ENCODE measurements around the gene SH3PXD2B.
A peak's percentile ranks its signal among the peaks of the same experiment; 100 is the strongest.
"Not testable (repeated sequence)": the region's sequence is repeated elsewhere in the genome, so short reads cannot be mapped to it uniquely, and the experiment has no call there.

SH3PXD2B gene

DNA sequence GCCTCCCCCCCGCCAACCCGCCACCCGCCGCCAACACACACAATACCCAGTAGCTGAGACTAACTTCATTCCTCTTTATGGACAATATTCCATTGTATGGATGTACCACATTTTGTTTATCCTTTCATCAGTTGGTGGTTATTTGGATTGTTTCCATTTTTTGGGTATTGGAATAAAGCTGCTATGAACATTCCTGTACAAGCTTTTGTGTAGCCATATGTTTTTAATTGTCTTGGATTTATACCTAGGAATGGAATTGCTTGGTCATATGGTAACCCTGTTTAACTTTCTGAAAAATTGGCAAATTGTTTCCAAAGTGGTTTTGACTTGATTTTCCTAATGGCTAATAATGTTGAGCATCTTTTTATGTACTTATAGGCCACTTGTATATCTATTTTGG is 165.9 kb downstream of the SH3PXD2B start:
- DNase-seq = no peak

DNA sequence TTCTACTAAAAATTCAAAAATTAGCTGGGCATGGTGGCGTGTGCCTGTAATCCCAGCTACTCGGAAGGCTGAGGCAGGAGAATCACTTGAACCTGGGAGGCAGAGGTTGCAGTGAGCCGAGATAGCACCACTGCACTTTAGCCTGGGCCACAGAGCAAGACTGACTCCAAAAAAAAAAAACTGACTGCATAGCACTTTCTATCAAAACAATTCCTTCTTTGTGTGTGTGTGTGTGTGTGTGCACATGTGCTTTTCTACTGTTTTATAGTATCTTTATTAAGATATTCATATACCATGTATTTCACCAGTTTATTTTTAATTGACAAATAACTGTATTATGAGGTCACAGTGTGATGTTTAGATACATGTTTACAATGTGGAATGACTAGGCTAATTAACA is 167.2 kb downstream of the SH3PXD2B start:
- not testable (repeated sequence) for DNase-seq

DNA sequence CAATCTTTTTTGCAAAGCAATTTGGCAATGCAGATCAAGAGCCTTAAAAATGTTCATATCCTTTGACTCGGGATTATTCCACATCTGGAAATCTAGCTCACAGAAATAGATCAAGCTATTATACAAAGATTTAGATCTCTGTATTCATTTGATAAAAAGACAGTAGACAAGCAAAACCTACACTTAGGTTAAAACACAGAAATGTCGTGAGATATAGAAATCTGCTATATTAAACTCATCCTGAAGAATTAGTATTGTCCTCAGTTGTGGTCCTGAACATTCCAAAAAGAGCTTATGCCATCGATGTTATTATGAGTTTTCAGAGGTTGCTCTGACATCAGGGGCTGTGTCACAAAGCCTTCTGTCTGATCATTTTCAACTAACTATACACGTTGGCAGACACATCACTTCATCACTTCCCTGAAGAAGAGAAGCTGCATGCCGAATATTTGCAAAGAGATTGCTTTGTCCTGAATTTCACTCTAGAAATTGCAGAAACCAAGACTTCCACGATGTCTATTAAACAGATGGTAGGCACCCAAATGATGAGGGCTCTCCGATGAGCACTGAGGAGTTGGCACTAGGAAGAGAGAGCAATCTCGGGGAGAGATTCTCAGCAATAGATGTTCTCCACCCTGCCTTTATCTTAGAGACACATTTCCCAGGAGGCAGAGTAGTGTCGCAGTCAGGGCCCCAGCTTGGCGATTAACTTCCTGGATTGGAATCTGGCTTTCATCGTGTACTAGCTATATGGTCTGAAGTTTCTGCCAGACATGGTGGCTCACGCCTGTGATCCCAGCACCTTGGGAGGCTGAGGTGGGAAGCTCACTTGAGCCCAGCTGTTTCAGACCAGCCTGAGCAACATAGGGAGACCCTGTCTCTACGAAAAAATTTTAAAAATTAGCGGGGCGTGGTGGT is 168.8 kb downstream of the SH3PXD2B start:
- DNase-seq = no peak

DNA sequence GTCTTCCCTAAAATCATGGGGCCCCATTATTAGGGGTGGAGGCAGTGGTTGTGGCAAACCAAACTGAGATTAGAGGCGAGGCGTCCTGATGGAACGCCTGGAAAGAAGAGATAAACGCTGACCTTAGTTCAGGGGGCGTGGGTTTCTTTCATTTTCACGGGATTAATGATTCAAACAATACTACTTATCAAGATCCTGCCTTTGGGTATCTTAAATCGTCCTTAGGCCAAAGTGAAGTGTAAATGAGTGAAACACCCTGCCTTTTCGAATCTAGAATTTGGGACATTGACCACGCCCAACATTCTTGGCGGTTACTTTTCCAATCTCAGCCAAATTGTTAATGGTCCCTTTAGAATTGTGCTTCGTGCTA is 169.7 kb downstream of the SH3PXD2B start:
- DNase-seq = no peak

DNA sequence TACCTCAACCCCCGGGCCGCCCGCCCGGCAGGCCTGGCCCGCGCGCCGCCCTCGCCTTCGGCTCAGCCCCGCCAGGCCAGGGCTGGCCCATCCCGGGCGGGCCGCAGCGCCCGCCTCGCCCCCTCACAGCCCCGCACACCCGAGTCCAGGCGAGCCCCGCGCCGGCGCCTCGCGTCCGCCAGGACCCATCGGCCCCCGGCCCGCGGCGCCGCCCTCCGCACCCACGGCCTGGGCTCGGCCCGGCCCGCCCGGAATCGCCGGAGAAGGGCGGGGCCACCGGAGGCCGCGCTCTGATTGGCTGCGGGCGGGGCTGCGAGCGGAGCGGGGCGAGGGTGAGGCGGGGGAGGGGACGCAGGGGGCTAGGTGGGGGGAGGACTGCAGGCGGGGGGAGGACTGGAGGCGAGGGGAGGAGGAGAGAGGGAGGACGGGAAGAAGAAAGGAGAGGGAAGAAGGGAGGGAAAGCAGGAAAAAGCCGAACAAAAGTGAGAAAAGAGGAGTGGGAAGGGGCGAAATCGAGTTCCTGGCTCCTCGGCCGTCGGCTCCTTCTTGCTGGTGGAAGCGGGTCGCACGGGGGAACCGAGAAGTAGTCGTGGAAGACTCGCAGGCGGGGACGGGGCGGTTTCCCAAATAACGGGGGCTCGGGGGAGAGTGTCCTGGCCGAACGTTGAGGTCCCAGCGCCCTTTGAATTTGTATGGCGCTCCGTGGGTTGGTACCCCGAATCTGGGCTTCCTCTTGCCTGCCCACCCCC is 170.3 kb downstream of the SH3PXD2B start:
- DNase-seq = peak; percentile 82

DNA sequence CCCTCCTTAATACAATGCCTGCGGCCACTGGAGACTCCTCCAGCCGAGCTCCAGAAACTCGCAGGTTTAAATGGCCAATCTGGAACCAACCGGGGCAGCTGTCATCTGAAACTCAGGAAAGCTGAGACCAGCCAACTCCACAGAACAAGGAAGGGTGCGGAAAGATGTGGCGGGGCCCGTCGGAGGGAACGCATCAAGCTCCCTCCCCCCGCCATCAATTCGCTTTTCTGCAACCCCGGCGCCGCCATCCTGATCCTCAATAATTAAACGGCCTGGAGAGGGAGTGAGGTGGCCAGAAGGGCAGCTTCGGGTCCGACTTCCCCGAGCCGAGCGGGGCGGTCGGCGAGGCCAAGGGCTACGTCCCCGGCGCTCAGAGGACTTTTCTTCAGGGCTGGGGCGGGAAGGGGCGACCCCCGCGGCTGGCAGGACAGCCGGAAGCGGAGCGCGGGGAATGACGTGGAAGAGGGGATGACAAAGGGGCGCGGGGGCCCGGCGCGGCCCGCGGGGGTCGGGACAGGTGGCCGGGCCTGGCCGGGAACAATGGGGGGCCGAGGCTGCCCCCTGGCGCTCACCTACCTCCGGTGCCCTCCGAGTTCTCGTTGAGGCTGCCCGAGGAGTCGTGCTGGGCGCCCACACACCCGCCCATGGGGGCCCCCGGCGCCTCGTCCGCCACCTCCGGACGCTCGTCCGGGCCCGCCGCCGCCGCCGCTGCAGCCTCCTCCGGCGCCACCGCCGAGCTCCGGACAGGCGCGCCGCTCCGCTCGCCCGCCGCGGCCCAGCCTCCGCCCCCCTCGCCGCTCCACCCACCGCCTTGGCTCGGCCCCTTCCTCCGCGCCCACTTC is 171.1 kb downstream of the SH3PXD2B start, which contains the start of gene UBTD2:
Gene UBTD2 (minus strand): TSS at position 745 of the 842 bp plus-strand sequence. CDS start 99 bp downstream, at position 646.
- DNase-seq = no peak

DNA sequence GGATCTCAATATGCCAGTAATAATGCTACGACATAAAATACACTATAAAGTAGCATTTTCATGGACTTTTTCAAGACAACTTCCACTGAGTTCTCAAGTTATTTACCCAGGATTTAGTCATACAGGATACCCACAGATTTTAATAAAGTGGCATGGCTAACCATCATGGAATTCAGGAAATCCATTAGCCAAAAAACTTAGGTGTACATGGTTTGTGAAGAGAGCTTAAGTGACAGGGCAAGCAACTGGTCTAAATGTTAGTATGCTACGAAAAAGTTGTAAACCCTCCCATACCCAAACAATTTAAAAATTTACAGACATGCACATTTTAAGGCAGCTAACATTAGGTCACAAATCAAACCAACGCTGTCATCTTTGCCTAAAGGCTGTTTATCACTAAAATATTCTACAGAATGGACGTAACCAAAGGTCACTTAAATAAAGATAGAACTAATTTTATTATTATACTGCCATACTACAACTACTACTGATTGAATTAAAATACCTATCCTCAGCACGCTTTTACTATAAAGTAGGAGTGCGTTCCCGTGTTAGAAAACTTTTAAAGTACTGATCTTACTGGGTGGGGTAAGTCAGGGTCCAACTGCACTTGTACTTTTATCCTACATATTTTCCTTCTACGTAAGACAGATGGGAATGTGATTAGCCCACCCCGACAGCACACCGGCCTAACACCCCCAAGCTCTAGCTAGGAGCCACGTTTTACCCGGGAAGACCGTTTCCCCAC is 171.9 kb downstream of the SH3PXD2B start:
- no peak for DNase-seq

DNA sequence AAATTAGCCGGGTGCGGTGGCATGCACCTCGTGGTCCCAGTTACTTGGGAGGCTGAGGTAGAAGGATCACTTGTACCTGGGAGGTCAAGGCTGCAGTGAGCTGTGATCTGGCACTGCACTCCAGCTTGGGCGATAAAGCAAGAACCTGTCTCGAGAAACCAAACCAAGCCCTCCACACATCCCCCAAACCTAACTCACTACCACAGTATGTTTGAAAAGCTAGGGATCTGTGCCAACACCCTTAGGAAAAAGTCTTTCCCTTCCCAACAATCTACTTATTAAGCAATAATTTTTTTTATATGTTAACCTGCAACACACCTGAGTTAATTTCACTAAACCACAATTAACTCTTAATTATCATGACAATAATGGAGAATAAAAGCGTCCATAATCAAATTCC is 173.0 kb downstream of the SH3PXD2B start:
- no peak for DNase-seq

DNA sequence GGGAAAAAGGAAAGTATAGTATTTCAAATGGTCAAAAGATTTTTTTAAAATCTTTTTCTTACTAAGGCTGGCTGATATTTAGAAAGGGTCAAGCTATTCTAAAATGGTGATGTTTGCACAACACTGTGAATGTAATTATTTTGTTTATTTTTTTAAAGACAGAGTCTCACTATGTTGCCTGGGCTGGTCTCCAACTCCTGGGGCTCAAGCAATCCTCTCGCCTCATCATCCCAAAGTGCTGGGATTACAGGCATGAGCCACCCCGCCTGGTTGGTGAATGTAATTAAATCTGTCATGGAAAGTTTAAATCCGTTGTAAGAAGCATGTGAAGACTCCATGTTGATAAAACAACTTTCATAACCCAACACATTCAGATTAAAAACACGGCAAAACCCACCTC is 173.4 kb downstream of the SH3PXD2B start:
- no peak for DNase-seq

DNA sequence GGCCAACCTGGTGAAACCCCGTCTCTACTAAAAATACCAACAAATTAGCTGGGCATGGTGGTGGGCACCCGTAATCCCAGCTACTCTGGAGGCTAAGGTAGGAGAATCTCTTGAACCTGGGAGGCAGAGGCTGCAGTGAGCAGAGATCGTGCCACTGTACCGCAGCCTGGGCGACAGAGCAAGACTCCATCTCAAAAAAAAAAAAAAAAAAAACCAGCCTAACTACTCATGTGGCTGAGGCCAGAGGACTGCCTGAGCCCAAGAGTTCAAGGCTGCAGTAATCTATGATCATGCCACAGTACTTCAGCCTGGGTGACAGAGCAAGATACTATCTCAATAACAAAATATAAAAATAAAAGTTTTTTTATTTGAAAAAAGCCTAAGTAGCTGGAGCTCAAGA is 174.0 kb downstream of the SH3PXD2B start:
- no peak for DNase-seq

DNA sequence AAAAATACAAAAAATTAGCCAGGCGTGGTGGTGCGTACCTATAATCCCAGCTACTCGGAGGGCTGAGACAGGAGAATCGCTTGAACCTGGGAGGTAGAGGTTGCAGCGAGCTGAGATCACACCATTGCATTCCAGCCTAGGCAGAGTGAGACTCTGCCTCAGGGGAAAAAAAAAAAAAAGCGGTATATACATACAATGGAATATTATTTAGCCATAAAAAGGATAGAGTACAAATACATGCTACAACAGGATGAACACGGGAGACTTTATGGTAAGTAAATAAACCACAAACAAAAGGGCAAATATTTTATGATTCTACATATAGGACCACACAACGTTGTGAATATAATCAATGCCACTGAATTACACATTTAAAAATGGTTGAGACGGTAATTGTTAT is 176.0 kb downstream of the SH3PXD2B start:
- no peak for DNase-seq

DNA sequence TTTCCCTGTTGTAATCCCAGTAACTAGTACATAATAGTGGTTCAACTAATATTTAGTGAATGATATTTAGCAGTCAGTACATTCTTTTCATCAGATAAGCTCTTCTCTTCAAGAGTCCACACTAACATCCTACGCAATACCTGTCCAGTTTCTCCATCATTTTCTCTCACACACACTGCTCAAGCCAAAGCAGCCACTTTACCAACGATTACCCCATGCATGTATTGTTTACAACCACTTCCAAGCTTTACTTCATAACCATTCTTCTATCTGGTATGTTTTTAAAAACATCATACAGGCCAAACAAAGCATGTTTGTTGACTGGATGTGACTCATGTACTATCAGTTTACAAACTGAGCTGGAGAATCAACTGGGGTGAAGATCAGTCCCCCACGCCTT is 178.1 kb downstream of the SH3PXD2B start:
- DNase-seq = no peak
